PFSK-1 (cell line): ENCODE measurements around the gene BAX.
A peak's percentile ranks its signal among the peaks of the same experiment; 100 is the strongest.

Experiments used
- FOXP2 ChIP-seq: optimal IDR thresholded peaks from 2 replicates; pipeline ENCODE3; 2011; ENCODE audit warnings: borderline replicate concordance, control low read depth, inconsistent platforms; ENCODE audit not compliant: insufficient read depth; ENCODE audit errors: extremely low read length, extremely low read depth
- POLR2AphosphoS5 ChIP-seq: IDR thresholded peaks from 2 replicates; pipeline ENCODE4 v1.6.1; 2012; ENCODE audit warnings: low read depth, mild to moderate bottlenecking, control low read depth, low read length, moderate library complexity
- SIN3A ChIP-seq: IDR thresholded peaks from 2 replicates; pipeline ENCODE4 v1.6.1; 2012; ENCODE audit warnings: mild to moderate bottlenecking, low read length, moderate library complexity, borderline replicate concordance; ENCODE audit not compliant: insufficient read depth
- TAF1 ChIP-seq: IDR thresholded peaks from 2 replicates; pipeline ENCODE4 v1.6.1; 2012; ENCODE audit warnings: low read length, control low read depth, borderline replicate concordance; ENCODE audit not compliant: insufficient read depth

DNA sequence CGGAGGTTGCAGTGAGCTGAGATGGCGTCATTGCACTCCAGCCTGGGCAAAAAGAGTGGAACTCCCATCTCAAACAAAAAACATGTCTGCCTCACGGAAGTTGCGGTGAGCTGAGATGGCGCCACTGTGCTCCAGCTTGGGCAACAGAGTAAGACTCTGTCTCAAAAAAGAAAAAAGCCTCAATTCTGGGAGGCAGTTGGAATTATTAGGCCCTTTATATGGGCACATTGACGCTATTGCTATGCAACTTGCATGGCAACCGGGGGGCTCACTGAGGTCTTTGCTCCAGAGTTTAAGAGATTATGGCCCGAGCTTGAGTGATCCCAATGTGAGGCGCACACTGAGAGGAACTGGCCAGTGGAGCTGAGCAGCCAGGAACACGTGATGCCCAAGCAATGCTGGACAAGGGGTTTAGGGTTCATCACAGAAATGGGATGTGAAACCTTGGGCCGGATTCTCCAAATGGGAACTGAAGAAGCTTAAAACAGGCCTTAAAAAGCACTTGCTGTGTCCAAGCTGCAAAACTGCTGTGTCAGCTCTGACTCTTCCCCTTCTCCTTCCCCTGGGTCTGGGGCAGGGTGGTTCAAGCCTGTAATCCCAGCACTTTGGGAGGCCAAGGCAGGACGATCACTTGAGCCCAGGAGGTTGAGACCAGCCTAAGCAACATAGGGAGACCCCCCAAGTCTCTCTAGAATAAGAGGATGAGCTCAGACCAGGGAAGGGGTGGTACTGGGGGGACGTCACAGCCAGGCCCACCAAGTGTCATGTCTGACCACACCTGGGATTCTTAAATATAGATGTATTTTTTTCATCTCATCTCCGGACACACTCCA, 12.9 kb downstream of the BAX start:
- no peak for TF ChIP-seq FOXP2
- TF ChIP-seq TAF1: no peak
- TF ChIP-seq POLR2AphosphoS5: peak; percentile 17; the same call in 1 of the 2 replicates
- no peak for TF ChIP-seq SIN3A
